Activated CD4-positive, alpha-beta T cell treated with anti-CD3 and anti-CD28 coated beads, Interleukin-2, amount 50 U/mL, for 48 hours (primary cell): ENCODE data around the gene LGSN.
"Not testable (repeated sequence)": the region's sequence is repeated elsewhere in the genome, so short reads cannot be mapped to it uniquely, and the experiment has no call there.

ENCODE experiments used
- DNase-seq, 2 experiments: peaks; one replicate each; pipeline ENCODE4 v3.0.0-alpha.2; 2020

The LGSN gene

GRCh38 chr6:63230511-63230910 lies 89.3 kb downstream of the LGSN start:
- DNase-seq: not testable (repeated sequence)

- DNase-seq: not testable (repeated sequence)
These were observed 89.8 kb downstream of the LGSN start for GRCh38 chr6:63230027-63230426.

- not testable (repeated sequence) for DNase-seq
These were observed 91.6 kb downstream of the LGSN start for GRCh38 chr6:63227928-63228894.

GRCh38 chr6:63225987-63226386 lies 93.8 kb downstream of the LGSN start:
- DNase-seq: not testable (repeated sequence)
